Epithelial cell of prostate (primary cell): Measurements from ENCODE around the gene WBP2.
A peak's percentile ranks its signal among the peaks of the same experiment; 100 is the strongest.
"Not testable (repeated sequence)": the region's sequence is repeated elsewhere in the genome, so short reads cannot be mapped to it uniquely, and the experiment has no call there.

Experiments
- DNase-seq: peaks from one replicate; pipeline ENCODE4 v3.0.0-alpha.2; 2011; ENCODE audit warnings: low read depth, low spot score
- H3K27ac ChIP-seq: fragments of 450-650 bp; 2 replicates; pipeline ENCODE4 v1.5.1; 2017; ENCODE audit warnings: mild to moderate bottlenecking

The WBP2 gene

DNA sequence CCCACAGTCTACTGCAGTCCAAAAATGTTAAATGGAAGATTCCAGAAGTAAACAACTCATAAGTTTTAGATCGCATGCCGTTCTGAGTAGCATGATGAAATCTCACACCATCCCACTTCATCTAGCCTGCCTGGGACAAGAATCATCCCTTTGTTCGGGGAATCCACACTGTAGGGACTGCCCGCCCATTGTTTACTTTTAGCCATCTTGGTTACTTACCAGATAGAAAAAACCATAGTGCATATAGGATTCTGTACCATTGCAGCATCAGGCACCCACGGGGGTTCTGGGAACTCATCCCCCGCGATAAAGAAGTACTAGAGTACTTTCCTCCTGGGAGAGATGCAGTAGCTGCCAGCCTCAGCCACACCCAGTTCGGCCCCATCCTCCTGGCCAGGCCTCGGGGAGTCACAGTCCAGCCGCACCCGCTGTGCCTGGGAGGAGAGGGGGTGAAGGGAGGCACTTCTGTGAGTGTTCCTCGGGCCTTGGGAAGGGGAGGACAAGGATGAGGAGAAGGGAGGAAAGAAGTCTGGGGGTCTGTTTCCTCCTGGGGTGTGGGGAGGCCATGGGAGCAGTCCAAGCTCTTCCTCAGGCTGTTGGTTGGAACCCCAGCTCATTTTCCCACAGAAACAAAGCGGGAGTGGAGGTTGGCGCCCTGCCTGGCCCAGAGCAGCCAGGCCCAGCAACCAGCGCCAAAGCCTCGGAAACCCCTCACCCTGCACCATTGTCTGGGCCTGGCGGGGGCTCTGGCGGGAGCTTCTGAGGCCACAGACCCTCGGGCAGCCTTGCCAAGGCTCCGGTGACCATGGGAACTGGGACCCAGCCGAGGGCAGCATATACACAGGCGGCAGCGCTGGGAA lies 14.4 kb upstream of the WBP2 start:
- no peak for DNase-seq
- H3K27ac ChIP-seq = peak overlapping the region; percentile 66

DNA sequence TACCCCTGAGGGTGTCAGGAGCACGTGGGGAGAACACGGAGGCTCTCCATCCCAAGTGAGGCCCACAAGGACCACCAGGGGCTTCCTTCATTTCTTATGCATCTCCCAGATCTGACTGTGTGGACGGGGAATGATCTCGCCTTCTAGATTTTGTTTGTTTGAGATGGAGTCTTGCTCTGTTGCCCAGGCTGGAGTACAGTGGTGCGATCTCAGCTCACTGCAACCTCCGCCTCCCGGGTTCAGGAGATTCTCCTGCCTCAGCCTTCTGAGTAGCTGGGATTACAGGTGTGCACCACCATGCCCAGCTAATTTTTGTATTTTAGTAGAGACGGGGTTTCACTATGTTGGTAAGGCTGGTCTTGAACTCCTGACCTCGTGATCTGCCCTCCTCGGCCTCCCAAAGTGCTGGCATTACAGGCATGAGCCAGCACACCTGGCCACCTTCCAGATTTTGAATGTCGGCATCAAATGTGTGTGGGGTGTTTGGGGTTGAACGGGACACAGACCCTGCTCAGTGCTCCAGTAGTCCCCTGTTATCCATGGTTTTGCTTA lies 13.7 kb upstream of the WBP2 start:
- peak overlapping the region; percentile 66 for H3K27ac ChIP-seq
- DNase-seq = not testable (repeated sequence)

DNA sequence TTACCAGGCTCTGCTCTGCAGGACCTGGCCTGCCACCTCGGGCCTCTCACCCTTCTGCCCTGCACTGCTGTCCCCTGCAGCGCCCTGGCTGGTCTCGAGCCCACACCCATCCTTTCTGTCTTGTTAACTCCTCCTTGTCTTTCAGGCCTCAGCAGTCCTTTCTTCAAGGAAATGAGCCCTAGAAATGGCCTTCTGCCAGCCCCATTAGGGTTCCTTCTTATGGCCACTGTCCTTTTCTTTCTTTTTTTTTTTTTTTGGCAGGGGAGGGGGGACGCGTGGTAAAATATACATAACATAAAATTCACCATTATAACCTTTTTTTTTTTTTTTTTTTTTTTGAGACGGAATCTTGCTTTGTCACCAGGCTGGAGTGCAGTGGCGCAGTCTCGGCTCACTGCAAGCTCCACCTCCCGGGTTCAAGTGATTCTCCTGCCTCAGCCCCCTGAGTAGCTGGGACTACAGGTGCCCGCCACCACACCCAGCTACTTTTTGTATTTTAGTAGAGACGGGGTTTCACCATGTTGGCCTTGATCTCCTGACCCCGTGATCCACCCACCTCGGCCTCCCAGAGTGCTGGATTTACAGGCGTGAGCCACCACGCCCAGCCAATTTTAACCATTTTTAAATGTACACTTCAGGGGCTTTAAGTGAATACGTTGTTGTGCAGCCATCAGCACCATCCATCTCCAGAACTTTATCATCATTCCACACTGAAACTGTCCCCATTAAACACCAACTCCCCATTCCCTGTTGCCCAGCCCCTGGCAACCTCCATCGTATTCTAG lies 10.5 kb upstream of the WBP2 start:
- H3K27ac ChIP-seq, DNase-seq: not testable (repeated sequence)

DNA sequence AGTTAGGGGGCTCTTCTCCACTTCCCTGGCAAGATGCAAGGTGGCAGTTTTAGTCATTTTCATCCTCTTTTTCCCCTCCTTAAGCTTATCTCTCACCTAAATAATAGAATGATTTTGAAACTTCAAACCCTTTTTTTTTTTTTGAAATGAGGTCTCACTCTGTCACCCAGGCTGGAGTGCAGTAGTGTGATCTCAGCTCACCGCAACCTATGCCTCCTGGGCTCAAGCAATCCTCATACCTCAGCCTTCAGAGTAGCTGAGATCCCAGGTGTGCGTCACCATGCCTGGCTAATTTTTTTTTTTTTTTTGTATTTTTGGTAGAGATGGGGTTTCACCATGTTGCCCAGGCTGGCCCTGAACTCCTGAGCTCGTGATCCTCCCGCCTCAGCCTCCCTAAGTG lies 9.8 kb upstream of the WBP2 start:
- not testable (repeated sequence) for H3K27ac ChIP-seq, DNase-seq

DNA sequence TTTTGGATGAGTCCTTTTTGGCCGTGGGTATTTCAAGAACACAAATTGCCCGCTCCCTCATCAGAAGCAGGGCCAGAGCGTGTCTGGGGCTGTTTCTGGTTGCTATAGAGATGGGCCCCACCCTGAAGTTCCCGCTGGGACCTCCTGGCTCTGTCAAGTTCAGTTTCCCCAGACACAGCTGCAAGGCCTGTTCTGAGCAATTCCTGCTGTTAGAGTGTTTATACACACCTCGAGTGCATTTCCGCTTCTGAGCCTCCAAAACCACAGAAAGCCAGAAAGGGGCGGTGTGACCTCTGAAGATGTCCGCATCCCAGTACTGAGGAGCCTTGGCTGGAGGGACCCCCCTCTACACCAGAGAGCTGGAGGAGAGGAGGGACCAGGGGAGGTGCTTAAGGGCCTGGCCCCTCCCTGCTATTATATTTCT lies 9.3 kb upstream of the WBP2 start:
- no peak for DNase-seq
- no peak overlapping the region for H3K27ac ChIP-seq

DNA sequence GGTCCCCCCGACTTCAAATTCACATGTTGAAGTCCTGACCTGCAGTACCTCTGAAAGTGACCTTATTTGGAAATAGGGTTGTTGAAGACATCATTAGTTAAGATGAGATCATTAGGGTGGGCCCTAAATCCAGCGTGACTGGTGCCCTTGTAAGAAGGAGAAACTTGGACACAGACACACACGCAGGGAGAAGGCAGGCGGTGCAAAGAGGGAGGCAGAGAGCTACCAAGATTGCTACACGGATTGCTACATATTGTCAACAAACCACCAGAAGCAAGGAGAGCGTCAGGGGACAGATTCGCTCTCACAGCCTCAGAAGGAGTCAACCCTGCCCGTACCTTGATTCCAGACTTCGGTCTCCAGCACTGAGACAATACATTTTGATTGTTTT lies 6.8 kb upstream of the WBP2 start:
- no peak for DNase-seq
- H3K27ac ChIP-seq = no peak overlapping the region

DNA sequence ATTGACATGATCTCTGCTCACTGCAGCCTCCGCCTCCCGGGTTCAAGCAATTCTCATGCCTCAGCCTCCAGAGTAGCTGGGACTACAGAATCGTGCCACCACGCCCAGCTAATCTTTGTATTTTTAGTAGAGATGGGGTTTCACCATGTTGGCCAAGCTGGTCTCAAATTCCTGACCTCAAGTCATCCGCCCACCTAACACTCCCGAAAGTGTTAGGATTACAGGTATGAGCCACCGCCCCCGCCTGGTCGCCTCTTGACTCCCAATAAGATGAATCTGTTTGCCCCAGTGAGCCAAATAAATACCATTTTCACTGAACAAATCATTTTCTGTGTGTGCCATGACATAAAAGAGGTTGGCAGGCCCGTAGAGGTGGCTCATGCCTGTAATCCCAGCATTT lies 4.2 kb upstream of the WBP2 start:
- not testable (repeated sequence) for DNase-seq

DNA sequence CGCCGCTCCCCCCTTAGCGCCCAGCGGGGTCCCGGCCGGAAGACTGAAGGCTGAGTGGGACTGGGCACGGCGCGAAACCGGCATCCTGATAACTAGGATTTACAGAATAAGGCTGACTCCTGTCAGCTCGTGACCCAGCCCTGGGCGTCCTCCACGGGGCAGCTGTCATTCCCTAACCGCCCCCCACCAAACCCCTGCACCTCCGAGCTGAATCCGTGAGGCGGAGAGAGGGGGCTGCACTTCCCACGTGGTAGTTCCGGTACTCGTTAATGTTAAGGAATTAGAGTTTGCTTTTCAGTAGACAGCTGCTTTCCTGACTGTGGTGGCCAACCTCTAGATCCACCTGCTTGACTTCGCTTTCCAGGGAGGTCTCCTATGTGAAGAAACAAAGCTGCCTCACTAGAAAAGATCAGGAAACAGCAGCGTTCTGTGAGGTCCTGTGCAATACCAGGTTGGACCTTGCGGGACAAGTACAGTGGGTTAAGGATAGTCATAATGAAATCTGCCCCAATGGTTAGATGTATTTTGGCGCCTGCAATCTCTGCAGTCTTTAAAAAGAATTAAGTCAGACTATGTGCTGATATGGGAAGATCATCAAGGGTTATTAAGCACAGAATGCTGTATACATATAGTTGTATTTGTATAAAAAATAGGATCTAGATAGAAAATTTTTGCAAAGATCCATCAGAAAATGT lies 1.1 kb upstream of the WBP2 start:
- no peak for DNase-seq

More for the DNA sequence above, 4.2 kb upstream of the WBP2 start:
- H3K27ac ChIP-seq = not testable (repeated sequence)

DNA sequence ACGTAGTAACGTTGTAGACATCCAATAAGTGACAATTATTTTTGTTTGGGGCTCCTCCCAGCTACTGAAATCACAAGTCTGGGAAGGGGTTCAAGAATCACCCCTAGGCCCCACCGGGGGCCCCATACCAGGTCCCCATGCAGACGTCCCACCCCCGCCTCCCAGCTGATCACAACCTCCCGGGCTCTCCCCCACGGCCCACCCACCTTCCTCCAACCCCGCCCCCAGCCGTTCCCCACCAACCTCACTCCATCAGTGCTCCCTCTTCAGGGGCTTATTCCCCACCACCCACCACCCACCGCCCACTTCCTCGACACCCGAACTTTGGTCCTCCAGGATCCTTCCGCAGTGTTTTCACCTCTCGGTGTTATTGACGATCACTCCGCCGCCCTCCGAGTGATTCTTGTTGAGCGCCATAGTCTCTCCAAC lies 240 bp downstream of the WBP2 start:
- peak overlapping the region; percentile 83 for H3K27ac ChIP-seq
- DNase-seq = no peak

More for the DNA sequence above, 1.1 kb upstream of the WBP2 start:
- peak overlapping the region; percentile 83 for H3K27ac ChIP-seq

DNA sequence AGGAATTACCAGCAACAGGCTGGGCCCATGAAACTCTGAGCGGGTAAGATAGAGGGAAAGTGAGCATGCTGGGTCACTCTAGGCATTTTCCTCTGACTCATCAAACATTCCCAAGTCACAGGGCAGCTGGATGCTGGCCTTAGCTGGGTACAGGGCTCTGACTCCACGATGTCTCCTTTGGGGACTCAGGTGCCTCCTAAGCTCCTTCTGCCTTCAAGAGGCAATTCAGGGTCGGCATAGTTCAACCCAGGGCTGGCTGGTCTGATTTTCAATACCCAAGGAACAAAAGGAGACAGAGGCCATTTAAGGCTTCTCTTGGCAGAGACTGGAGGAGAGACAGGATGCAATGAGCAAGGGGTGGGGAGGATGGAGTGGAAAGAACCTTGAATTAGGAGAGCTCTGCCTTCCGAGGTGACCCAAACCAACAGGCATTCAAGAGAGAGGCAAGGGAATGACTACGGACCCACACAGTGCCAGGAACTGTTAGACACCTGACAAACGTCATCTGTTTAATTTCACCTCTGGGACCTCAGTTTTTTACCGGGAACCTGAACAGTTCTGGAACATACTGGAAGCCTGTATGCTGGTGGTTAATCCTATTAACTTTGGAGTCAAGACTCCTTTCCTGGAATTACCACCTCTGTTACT lies 910 bp downstream of the WBP2 start:
- DNase-seq = no peak
- peak overlapping the region; percentile 83 for H3K27ac ChIP-seq

DNA sequence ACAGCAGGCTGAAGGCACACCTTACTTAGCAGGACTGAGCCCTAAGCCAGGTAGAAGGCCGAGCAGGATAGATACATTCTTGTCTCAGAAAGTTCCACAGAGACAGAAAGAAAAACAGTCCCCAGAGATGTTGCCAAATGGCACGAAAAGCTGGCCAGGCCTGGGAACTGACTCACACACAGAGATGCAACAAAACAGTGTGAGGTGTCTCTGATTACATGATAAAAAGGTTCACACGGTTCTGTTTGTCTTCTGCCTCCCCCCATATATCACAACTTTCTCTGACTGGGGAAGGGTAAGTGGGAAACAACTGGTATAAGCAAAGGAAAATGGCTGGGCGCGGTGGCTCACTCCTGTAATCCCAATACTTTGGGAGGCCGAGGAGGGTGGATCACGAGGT lies 1.7 kb downstream of the WBP2 start:
- peak overlapping the region; percentile 83 for H3K27ac ChIP-seq
- DNase-seq = no peak

DNA sequence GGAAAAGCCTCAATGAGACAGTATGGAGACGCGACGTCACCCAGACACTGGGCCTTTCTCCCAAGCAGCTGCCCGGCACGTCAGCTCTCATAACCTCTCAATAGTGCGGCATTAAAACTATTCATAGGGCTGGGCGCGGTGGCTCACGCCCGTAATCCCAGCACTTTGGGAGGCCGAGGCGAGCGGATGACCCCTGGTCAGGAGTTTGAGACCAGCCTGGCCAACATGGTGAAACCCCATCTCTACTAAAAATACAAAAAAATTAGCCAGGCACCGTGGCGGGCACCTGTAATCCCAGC lies 3.5 kb downstream of the WBP2 start:
- DNase-seq, H3K27ac ChIP-seq: not testable (repeated sequence)

DNA sequence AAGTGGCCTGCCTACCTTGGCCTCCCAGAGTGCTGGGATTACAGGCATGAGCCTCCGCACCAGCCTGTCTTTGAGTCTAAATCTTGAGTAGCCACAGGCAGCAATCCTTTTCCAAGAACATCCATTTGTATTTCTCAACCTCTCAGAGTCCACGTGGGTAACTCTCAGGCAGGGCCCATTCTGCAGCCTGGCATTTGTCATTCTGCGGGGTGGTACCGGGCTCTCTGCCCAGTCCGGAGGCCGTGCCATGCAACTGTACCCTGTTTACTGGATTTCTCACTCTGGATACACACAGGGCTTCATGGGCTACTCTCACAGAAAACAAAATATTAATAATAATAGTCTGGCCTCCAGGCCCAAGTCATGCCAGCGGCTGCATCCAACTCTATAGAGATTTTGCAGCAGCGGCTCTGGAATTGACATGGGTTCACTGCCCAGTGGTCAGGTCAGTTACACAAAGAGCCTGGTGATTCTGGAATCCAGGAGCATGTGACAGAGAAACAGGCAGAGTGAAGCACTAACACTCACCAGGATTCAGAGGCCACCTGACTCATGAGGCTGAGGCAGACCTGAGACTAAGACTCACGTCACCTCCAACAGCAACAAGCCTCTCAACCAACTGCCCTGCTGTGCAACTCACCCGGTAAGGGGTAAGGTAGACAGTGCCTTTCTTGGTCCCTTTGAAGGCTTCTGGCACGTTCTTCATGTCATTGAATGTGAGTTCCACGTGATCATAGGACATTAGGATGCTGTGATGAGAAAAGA lies 4.0 kb downstream of the WBP2 start:
- DNase-seq = no peak
- no peak overlapping the region for H3K27ac ChIP-seq

DNA sequence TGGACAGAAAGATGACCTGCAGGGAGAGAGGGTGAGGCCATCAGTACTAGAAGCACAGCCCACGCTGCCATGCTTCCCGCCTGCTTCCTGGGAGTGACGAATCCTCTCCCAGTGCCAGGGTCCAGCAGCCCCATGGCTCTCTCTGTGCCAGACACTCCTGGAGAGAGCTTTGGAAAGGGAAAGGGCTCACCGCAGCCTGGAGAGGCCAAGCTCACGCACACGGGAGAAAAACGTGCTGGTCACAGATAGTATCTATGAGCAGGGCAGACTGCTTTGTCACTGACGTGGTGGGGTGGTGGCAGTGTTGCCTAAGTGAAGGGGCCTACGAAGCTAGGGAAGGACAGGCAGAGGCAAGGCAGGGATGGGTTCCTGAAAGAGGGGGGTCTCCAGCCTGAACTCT lies 5.4 kb downstream of the WBP2 start:
- no peak overlapping the region for H3K27ac ChIP-seq
- no peak for DNase-seq

DNA sequence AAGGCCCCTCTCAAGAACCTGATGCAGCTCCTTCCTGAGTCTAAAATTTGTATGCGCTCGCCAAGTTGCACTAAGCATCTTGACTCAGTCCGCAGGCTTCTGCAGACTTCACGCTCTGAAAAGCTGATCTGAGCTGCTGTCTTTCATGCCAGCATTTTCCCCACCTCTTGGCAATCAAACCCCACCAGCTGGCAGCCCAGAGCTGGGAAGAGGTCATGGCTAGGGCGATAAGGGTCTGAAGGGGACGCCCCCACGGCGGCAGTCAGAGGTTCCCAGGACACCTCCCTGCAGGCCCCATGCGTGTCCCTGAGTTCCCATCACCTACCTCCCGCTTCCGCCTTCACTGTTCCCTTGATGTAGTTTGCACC lies 5.9 kb downstream of the WBP2 start:
- H3K27ac ChIP-seq = no peak overlapping the region

DNA sequence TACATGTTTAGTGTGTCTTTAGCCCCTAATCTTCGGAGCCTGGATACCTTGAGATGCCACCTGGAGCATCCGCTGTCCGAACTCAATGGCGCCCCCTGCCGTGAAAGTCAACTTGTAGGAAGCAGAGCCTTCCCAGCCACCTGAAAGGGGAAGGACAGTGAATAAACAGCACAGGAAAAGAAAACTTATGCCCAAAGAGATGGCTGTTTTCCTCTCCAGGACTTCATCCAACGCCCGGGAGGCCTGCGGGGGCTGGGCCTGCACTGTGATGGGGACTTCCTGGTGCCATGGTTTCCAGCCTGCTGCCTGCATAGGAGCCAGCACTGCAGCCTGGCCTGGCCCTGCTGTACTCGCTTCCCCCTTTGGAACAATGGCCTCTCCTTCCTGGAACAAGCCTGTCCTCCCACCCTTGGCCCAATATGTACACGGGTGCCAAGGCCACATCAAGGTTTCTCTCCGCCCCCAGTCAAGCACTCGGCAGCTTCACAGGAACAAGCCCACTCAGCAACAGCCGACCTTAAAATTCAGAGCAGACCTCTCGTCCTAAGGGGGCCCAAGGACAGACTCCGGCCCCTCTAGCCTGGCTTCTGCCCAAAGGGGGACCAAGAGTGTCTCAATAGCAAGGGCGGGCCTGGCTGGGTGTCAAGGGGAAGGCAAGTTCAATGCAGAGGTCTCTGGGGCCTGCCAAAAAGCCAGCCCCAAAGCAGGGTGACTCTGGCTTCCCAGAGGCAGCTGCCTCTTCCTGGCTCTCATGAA lies 6.4 kb downstream of the WBP2 start:
- DNase-seq = no peak
- H3K27ac ChIP-seq = no peak overlapping the region

More for the DNA sequence above, 5.9 kb downstream of the WBP2 start:
- no peak for DNase-seq

DNA sequence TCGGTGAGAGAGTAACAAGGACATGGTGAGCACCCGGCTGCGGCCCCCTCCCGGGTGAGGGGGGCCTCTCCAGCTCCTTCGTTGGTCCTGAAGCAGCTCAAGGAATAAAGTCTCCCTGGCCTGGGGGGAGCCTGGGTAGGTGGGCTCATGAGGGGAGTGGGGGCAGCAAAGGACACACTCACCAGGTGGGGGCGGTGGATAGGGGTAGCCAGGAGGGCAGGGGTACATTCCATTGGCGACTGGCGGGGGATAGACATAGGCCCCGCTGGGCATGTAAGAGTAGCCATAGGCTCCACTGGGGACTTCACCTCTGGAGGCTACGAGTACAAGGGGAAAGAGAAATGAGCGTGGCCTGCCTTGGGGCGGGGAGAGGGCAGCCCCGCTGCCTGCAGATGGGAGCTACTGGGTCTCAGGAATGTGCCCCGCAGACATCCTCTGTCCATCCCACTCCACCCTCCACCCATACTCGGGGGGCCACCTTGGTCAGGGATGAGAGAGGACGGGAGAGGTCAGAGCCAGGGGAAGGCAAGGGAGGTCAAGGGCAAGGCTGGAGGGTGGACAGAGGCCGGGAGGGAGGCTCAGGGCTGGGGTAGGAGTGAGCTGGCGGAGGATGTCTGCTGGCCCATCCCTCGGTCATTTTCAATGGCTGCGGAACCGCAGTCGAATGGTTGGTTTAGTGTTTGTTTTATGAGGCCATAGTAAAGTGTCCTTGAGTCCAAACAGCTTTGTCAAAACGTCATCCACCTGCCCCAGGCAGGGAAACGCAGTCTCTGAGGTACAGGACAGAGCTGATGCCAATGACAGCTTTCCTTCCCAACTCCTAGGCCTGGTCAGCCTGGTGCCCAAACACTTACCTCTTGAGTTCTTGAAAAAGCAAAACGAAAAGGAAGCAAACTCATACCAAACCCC lies 7.3 kb downstream of the WBP2 start:
- DNase-seq = no peak
- H3K27ac ChIP-seq = no peak overlapping the region
